Esophagus muscularis mucosa (tissue), 4 donors: Measurements from ENCODE around the gene TFF2. TPM values are rescaled to one million over a fixed set of nuclear protein-coding genes. Genes with fewer than 3 reads are reported as not detected.

Experiments used
- DNase-seq: peaks from one replicate; pipeline ENCODE4 v3.0.0-alpha.2; 2017; ENCODE audit errors: extremely low spot score
- H3K27ac ChIP-seq, 4 donors: fragments of 200-600 bp; sonication (generic); replicated peaks in 1 of 4; 1 replicate in 3 of 4; 2 replicates in 1 of 4; pipeline ENCODE4 v1.5.1; 2016 to 2019; ENCODE audit warnings: mild to moderate bottlenecking in 1 of 4
- H3K27me3 ChIP-seq, 4 donors: fragments of 200-600 bp; sonication (generic); one replicate each; pipeline versions ENCODE4 v1.5.1 to v1.6.0; 2016 to 2019
- H3K36me3 ChIP-seq, 4 donors: fragments of 200-600 bp; sonication (generic); one replicate each; pipeline ENCODE4 v1.5.1; 2016 to 2019
- H3K4me1 ChIP-seq, 4 donors: fragments of 200-600 bp; sonication (generic); one replicate each; pipeline ENCODE4 v1.5.1; 2016 to 2019
- H3K4me3 ChIP-seq, 4 donors: fragments of 200-600 bp; sonication (generic); 1 replicate in 2 of 4; 2 replicates in 2 of 4; pipeline ENCODE4 v1.5.1; 2016 to 2019; ENCODE audit warnings: mild to moderate bottlenecking in 4 of 4, moderate library complexity in 1 of 4
- H3K9me3 ChIP-seq, 4 donors: fragments of 200-600 bp; sonication (generic); 1 replicate in 3 of 4; 2 replicates in 1 of 4; pipeline ENCODE4 v1.5.1; 2016 to 2019
- CTCF ChIP-seq, 3 experiments: fragments of 200-600 bp in 2 of 3; fragments of 450-650 bp in 1 of 3; sonication (generic) in 2 of 3; IDR thresholded peaks; one replicate each; pipeline ENCODE4 v1.5.1; 2017 to 2019; ENCODE audit warnings: antibody characterized with exemption in 3 of 3, mild to moderate bottlenecking in 2 of 3, moderate library complexity in 1 of 3
- EP300 ChIP-seq: sonication (generic); formaldehyde crosslinking; IDR thresholded peaks from one replicate; pipeline ENCODE4 v1.6.1; 2017; ENCODE audit warnings: antibody characterized with exemption
- POLR2A ChIP-seq: fragments of 450-650 bp; IDR thresholded peaks from one replicate; pipeline ENCODE4 v1.6.1; 2017; ENCODE audit warnings: antibody characterized with exemption, moderate library complexity, mild to moderate bottlenecking, low read depth
- POLR2AphosphoS5 ChIP-seq, 2 donors: sonication (generic); formaldehyde crosslinking; IDR thresholded peaks; one replicate each; pipeline ENCODE4 v1.6.1; 2017; ENCODE audit warnings: antibody characterized with exemption in 2 of 2
- WGBS: methylation state at CpG from one replicate; pipeline ENCODE4 v1.1.5; 2018; 5-methylcytosine and 5-hydroxymethylcytosine counted together
- intact Hi-C: fragments of 100-400 bp; cut with DNase I; formaldehyde crosslinking; loops from one replicate; pipeline ENCODE4 v1.15.1; 2023
- total RNA-seq, 4 donors: library from RNA; depleted of rRNA; stranded (reverse); fragments of >200 nt; gene quantifications; one replicate each; pipeline versions ENCODE4 v1.1.0 to v1.2.1, GENCODE V29; 2016

Gene TFF2
- total RNA-seq, 4 donors from 2014 or later, result not detected

DNA sequence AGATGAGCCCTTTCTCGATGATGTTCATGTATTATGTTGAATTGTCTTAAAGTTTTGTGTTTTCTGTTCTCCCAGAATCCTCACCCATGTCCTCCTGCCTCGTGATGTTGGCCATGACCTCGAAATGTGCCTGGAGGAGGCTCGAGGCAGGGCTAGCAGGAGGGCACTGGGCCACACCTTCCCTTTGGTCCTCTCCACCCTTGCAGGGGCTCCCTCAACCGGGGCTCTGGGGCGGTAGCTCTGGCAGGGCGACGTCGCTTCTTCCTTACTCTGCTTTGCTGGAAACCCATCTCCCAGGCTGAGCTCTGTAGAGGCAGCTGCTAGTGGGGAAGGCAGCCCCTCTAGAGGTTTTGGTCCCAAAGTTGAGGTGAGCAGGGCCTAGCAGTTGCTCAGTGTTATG, 49.8 kb downstream of the TFF2 start:
- Histone ChIP-seq H3K4me3 (no peak overlapping the region), H3K27ac (peak overlapping the region; percentile 17 to 68 (median 46)), H3K36me3 (peaks cover 0 to 16% (median 9%) of the 10 kb centered on the region in 4 donors), H3K4me1 (peaks cover 12 to 22% (median 17%) of the 10 kb centered on the region in 4 donors), H3K27me3 (peaks cover 0 to 6% (median 0%) of the 10 kb centered on the region in 4 donors), H3K9me3 (no peaks in the 10 kb centered on the region)
- intact Hi-C loops, result no loop called here
- no peak for DNase-seq
- WGBS, result 88% methylated on average over 9 of the region's 9 CpGs
- TF ChIP-seq EP300 (no peak), POLR2AphosphoS5 (IDR thresholded peaks at IDR 0.05) (no peak), CTCF (IDR thresholded peaks at IDR 0.05) (no peak), POLR2A (no peak)

GRCh38 chr21:42300045-42300583, 50.7 kb downstream of the TFF2 start:
- no peak for TF ChIP-seq CTCF (IDR thresholded peaks at IDR 0.05)
- TF ChIP-seq EP300, result no peak
- TF ChIP-seq POLR2A, result no peak
- TF ChIP-seq POLR2AphosphoS5 (IDR thresholded peaks at IDR 0.05), result no peak
- H3K4me3 ChIP-seq, result no peak overlapping the region
- H3K27me3 ChIP-seq, result no peaks in the 10 kb centered on the region
- peaks cover 12 to 22% (median 17%) of the 10 kb centered on the region in 4 donors for H3K4me1 ChIP-seq
- H3K27ac ChIP-seq, result peak overlapping the region in 1 of 4 donors; percentile 5
- 83% methylated on average over 5 of the region's 7 CpGs for WGBS
- no peaks in the 10 kb centered on the region for H3K9me3 ChIP-seq
- peaks cover 0 to 23% (median 14%) of the 10 kb centered on the region in 4 donors for H3K36me3 ChIP-seq
- intact Hi-C loops, result no loop called here
- DNase-seq, result no peak

DNA sequence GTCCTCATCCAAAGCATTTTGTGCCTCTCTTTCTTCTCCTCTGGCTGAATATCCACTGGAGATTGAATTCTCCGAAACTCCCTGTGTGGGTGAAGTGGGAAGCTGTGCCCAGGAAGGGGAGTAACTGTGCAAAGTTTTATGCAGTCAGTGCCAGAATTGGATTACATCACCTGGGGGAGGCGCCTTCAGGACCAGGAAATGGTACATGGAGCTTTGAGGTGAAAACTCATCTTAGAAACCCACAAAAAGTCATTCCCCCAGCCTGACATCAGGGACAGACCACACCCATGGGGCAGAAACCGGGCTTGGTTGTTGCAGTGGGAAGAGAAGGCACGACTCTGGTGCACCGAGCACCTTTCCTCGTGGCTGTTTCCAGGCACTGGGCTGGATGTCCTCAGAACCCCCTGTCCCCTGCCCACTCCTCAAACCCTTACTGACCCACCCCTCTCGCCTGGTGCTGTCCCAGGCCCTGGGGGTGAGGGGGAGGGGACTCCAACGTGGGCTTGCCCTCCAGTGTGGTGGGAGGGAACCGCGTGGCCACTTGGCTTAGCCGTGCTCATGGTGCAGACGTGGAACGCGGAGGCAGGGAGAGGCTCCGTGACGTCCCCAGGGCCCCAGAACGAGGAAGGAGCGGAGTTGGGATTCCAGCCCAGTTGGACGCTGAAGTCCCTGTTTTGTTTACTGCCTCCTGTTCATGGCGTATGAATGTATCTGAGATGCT, 51.3 kb downstream of the TFF2 start:
- peak overlapping the region in 2 of 4 donors; percentile 5 to 20 for H3K27ac ChIP-seq
- H3K9me3 ChIP-seq, result no peaks in the 10 kb centered on the region
- H3K36me3 ChIP-seq, result peaks cover 0 to 28% (median 18%) of the 10 kb centered on the region in 4 donors
- H3K4me1 ChIP-seq, result peaks cover 12 to 22% (median 17%) of the 10 kb centered on the region in 4 donors
- intact Hi-C loops, result no loop called here
- no peak overlapping the region for H3K4me3 ChIP-seq
- DNase-seq, result no peak
- 68% methylated on average over 14 of the region's 20 CpGs for WGBS
- TF ChIP-seq POLR2A, result no peak
- no peak for TF ChIP-seq EP300
- no peak for TF ChIP-seq CTCF (IDR thresholded peaks at IDR 0.05)
- no peak for TF ChIP-seq POLR2AphosphoS5 (IDR thresholded peaks at IDR 0.05)
- no peaks in the 10 kb centered on the region for H3K27me3 ChIP-seq

- DNase-seq, result no peak
- Histone ChIP-seq H3K9me3 (no peaks in the 10 kb centered on the region), H3K4me3 (no peak overlapping the region), H3K36me3 (peaks cover 0 to 36% (median 24%) of the 10 kb centered on the region in 4 donors), H3K4me1 (peaks cover 12 to 22% (median 17%) of the 10 kb centered on the region in 4 donors), H3K27ac (no peak overlapping the region), H3K27me3 (no peaks in the 10 kb centered on the region)
- no peak for TF ChIP-seq POLR2AphosphoS5 (IDR thresholded peaks at IDR 0.05)
- no peak for TF ChIP-seq EP300
- TF ChIP-seq CTCF (IDR thresholded peaks at IDR 0.05), result no peak
- no peak for TF ChIP-seq POLR2A
- intact Hi-C loops, result no loop called here
- WGBS, result 85% methylated on average over 5 of the region's 5 CpGs
These were observed 52.1 kb downstream of the TFF2 start for GRCh38 chr21:42298657-42299056.
